GM12892 (cell line): ENCODE data around the gene KAT7.

Experiments used
- DNase-seq: peaks from one replicate; pipeline ENCODE4 v3.0.0; 2011; ENCODE audit not compliant: insufficient read length
- FAIRE-seq: peaks from 2 replicates; lab custom pipeline; 2011; peaks lifted over from hg19 to GRCh38; lab: Jason Lieb, UNC
- POLR2A ChIP-seq: IDR thresholded peaks from 2 replicates; pipeline ENCODE4 v1.6.1; 2011; ENCODE audit warnings: low read depth, low read length, control low read depth
- POLR2AphosphoS5 ChIP-seq: IDR thresholded peaks from 2 replicates; pipeline ENCODE4 v1.6.1; 2011; ENCODE audit warnings: low read depth, low read length, control low read depth
- TAF1 ChIP-seq: IDR thresholded peaks from 2 replicates; pipeline ENCODE4 v1.6.1; 2011; ENCODE audit warnings: low read depth, mild to moderate bottlenecking, control low read depth, low read length, borderline replicate concordance

Gene KAT7

GRCh38 chr17:49870298-49870697 lies 81.8 kb downstream of the KAT7 start:
- FAIRE-seq (no peak), DNase-seq (no peak)
- no peak for TF ChIP-seq POLR2A
- TF ChIP-seq TAF1 = no peak
- TF ChIP-seq POLR2AphosphoS5 = no peak

GRCh38 chr17:49871211-49871610 lies 82.7 kb downstream of the KAT7 start:
- DNase-seq (no peak), FAIRE-seq (no peak)
- TF ChIP-seq TAF1 (no peak), POLR2A (no peak), POLR2AphosphoS5 (no peak)

- no peak for DNase-seq
- no peak for FAIRE-seq
- TF ChIP-seq TAF1 (no peak), POLR2AphosphoS5 (no peak), POLR2A (no peak)
These were observed 84.4 kb downstream of the KAT7 start for GRCh38 chr17:49872754-49873377.

GRCh38 chr17:49873466-49873865 lies 85.0 kb downstream of the KAT7 start:
- no peak for TF ChIP-seq POLR2AphosphoS5
- no peak for TF ChIP-seq TAF1
- no peak for TF ChIP-seq POLR2A
- DNase-seq (no peak), FAIRE-seq (no peak)

- FAIRE-seq = no peak
- TF ChIP-seq POLR2AphosphoS5 (no peak), TAF1 (no peak), POLR2A (no peak)
- no peak for DNase-seq
These were observed 85.4 kb downstream of the KAT7 start for GRCh38 chr17:49873926-49874325.

- DNase-seq (no peak), FAIRE-seq (no peak)
- TF ChIP-seq POLR2A (no peak), TAF1 (no peak), POLR2AphosphoS5 (no peak)
These were observed 86.4 kb downstream of the KAT7 start for GRCh38 chr17:49874911-49875310.

GRCh38 chr17:49875685-49876084 lies 87.2 kb downstream of the KAT7 start:
- FAIRE-seq = no peak
- TF ChIP-seq TAF1 = no peak
- no peak for DNase-seq

GRCh38 chr17:49878931-49879904 lies 90.7 kb downstream of the KAT7 start:
- DNase-seq (no peak), FAIRE-seq (no peak)
- TF ChIP-seq TAF1 (no peak), POLR2A (no peak), POLR2AphosphoS5 (no peak)

- DNase-seq = peak; percentile 97
- TF ChIP-seq POLR2AphosphoS5 (no peak), POLR2A (no peak), TAF1 (no peak)
- no peak for FAIRE-seq
These were observed 92.0 kb downstream of the KAT7 start for GRCh38 chr17:49880291-49881053.

- TF ChIP-seq TAF1 (no peak), POLR2A (no peak), POLR2AphosphoS5 (no peak)
- FAIRE-seq = no peak
- no peak for DNase-seq
These were observed 92.5 kb downstream of the KAT7 start for GRCh38 chr17:49881054-49881402.

- DNase-seq = no peak
- no peak for FAIRE-seq
- TF ChIP-seq POLR2A (no peak), POLR2AphosphoS5 (no peak), TAF1 (no peak)
These were observed 94.0 kb downstream of the KAT7 start for GRCh38 chr17:49882434-49882833.
